T-helper 2 cell (primary cell): ENCODE measurements around the gene KCNIP2.

Source experiments
- DNase-seq, 5 experiments: peaks; one replicate each; pipeline versions ENCODE4 v3.0.0 to v3.0.0-alpha.2; 2012 to 2022
- total RNA-seq, 2 donors: gene quantifications; one replicate each; lab custom pipeline; 2026; lab: John Stamatoyannopoulos, UW

KCNIP2 gene
- total RNA-seq: 0.88 to 2.5 reads per million in 2 donors

DNA sequence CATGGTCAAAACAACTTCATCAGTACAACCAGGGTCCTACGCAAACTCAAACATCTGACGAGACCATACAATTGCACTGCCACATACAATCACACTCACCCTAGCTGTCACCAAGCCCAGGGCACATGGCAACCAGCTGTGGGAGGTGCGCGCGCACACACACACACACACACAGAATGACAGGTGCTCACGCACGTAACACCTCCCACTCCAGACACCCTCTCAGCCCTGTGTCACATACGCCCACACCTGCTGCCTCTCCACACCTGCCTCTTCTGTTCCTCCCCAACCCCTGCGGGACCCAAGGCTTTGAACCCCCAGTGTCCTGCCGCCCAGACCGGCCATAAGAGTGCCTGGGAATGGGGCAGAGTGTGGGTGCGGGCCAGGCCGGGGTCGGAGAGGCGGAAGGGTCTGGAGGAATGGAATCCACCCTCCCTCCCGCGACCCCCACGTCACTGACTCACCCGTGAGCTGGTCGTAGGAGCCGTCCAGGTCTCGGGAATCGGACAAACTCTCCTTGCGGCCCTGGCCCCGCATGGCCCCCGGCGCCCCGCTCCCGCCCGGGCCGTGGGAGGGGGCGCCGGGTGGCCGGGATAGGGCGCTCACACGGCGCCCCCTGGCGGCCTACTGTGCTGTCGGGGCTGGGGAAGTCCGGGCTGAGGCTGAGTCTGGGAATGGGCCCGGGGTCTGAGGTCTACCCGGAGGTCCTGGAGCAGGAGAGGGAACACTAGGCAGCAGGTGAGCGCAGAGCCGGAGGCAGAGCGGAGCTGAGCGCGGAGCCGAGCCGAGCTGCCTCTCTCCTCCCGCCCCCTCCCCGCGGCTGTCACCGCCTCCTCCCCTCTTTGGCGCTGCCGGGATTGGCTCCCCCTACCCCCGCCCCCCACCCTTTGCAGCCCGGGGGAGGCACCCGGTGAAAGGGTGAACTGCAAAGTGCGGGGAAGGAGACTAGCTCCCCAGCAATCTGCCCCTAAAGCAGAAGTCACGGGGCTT is at the start of gene KCNIP2:
Gene KCNIP2 (minus strand): TSS at position 769 of the 990 bp plus-strand sequence. CDS start 232 bp downstream, at position 537.
- DNase-seq: peak; percentile 43 to 67 (median 47)

DNA sequence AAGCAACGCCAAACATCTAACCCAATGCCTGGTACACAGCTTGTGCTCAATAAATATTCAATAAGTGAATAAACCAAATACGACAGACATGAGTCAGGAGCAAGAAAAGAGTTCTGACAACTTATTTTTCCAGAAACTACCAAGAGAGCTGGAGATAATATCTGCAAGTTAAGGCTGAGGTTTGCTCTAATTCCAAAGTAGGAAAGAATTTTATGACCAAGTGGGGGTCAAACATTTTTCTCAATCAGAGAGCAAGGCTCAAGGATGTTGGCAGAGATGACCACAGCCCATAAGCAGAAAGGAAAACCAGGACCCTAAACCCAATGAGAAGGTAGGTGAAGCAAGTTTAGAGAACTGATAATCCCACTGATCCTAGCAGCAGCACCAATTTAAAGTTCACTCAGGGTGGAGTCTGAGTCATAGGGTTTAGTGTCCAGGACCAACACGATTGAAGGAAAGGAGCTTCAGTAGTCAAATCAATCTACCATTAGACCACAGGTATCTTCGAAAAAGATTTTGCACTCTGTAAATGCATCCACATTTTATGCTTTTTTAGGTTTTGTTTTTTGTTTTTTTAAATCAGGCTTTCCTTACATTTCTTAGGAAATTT is 49.3 kb upstream of the KCNIP2 start:
- DNase-seq: no peak

DNA sequence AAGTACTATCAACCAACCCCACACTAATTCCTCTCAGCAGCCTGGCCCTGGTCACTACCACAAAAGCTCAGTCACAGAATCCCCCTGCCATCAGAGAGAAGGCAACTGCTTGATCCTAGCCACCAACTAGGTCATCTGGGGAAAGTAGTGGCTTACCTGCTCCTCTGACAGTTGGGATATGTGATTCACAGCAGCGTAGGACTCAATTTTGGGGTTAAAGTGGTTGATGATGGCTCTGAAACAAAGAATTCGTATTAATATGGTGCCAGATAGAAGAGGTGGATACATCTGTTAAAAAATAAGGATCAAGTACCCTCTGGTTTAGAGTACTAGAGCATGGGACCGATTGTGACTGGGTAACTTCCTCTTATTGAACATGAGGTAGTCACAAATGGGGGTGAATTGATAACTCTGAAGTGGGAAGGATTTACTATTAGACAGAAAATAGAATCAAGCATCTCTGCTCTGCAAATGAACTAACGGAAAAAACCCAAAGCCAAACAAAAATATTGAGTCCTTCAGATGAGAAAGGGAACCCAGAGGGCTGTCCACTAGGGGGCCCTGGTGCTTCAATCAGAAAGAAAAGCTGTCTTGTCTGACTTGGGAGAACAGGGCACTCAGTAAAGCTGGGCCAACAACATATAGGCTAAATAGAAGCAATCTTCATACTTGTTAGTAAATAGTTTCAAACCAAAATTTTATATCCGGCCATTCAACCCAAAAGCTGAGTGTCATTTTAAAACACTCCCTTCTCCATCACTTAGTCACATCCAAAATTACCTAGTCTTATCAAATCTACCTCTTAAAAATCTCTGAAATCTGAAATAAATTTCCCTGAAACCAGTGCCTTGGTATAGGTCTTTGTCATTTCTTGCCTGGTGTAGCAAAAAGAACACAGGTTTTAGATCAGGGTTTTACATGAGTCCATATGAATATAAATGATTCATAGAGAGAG is 45.9 kb upstream of the KCNIP2 start:
- peak; percentile 21 to 73 (median 43) for DNase-seq

DNA sequence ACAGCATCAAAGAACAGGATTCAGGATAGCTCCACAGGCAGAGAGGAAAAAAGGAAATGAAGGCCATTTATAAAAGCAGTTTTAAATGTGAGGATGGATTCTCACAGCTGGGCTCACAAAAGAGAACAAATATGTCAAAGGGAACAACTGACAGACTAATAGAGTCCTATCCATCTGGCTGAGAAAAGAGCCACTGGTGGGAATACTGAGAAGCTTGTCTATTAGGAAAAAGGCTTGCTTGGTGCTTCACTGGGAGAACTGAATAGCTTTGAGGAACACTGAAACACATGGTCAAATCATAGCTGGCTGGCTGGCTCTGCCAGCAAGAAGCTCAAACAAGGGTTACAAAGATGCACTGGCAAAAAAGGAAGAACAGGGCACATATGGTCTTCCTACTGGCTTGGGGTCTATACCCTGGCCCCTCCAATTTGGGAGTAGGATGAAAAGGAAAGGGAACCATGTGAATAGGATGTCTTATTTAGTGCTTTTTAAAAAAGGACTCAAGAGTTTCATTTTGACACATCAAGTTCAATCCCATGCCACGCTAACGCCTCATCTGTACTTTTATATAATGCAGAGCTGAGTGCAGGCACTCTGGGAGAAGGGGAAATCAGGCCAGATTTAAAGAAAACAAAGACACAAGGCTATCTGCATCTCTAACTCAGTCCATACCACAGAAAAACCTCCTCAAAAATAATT is 44.8 kb upstream of the KCNIP2 start:
- no peak for DNase-seq

DNA sequence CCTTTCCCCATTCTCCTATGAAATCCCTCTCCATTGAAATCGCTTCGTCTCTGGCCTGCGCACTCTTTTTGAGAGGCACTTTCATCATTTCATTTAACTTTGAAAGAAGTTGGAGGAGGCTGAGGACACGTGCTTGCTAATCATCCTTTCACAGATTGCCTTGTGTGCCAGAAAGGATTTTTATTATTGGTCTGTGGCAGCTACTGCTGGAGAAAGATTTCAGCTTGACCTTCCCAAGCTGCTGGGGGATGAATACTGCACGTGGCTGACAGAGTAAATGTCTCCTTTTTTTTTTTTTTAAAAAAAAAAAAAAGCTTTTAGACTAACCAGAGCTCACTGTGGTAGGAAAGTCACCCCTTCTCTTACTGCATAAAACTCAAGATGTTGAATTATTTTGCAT is 44.2 kb upstream of the KCNIP2 start:
- DNase-seq: no peak

DNA sequence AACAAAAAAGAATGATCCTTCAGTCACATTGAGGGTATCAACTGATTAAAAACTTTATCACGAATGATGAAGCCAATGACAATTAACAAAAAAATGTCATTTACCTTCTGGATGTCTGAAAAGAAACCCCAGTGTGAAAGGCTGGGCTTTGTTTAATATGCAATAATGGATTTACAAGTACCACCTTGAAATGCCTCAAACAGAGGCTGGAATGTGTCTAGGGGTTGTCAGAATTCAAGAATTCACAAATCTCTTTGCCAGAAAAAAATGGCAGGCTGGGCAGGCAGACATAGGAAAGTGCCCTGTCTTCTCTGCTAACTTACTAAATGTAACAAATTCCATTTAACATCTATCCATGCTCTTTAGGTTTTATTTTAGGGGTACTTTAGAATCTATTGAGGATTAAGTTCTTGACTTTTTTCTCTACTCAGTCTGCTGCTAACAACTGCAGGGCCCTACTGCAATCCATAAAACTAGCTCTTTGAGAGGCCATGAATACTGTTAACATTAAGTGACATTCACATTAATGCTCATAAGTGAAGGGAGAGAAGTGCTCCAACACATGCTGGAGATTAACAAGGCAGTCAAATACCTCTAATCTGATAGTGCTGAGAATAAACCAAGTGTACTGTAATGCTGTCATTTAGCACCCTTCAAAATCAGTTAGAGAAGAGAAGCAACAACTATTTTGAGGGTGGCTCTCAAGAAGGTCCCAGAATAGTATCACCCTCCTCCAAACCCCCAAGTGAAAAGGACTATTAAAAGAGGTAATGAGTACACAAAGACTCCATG is 43.1 kb upstream of the KCNIP2 start:
- no peak for DNase-seq

DNA sequence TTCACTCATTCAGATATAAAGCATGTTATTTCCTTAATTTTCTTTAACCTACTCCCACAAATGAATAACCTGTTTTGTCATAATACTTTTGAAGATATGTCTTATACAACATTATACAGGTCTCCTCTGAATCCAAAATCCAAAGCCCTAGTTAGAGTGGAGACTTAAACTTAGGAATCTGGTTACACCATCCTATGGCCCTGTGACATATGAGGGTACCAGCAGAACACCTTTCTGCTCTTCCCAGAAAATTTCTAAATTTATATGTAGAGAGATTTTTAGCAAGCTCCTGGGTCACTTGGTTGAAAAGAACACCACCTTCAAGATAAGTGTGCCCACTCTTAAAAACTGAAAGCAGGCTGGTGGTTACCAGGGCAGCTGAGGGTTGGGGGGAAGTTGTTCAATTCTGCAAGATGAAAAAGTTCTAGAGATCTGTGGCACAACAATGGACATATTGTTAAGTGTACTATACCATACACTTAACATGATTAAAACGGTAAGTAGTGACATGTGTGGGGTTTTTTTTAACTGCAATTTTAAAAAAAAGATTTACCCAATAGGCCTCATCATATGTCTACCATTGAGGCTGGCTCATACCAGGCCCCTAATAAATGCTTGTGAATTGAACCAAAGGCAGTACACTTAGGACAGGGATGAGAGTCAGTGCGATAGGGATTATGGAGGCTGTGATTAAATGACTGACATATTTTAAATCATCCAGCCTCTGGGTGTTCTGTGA is 37.6 kb upstream of the KCNIP2 start:
- DNase-seq: no peak

DNA sequence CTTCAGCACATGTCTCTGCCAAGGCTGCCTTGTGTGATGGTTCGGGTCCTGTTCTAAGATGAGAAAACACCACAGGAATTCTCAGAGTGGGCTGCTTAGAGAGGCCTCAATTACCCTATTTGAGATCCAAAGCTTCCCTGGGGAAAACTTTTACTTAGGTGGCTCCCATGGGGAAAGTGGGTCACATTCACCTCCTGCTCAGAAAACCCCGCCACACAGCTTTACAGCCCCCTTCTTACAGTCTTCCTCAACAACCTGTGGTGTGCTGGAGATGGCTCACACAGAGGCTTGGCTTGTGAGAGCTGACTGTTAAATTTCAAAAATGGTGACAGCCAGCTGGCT is 36.6 kb upstream of the KCNIP2 start:
- DNase-seq: no peak

DNA sequence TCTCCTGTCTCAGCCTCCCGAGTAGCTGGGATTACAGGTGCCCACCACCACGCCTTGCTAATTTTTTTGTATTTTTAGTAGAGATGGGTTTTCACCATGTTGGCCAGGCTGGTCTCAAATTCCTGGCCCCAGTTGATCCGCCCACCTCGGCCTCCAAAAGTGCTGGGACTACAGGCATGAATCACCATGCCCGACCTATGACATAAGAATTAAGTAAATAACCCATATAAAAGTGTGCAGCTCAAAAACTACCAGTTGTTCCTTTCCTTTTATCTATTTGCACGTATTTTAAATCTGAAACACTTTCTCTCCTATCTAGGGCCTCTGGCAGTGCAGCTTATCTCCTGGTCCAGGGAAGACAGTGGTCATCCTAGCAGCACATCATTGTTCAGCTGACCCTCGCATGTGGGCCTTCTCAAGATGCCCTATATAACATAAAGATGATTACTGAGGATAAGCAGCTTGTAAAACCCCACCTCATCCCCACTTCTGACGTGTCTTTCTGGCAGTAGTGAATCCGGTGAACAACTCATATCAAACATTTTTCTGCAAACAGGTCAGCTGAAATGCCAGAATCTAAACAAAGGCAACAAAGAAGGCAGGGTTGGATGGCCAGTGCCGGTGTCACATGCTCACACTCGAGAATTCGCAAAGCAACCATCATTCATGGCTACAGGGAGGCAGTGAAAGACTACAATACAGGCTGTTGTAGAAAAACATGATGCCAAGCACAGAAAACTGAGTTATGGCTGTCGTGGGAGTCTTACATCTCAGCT is 36.0 kb upstream of the KCNIP2 start:
- DNase-seq: no peak

DNA sequence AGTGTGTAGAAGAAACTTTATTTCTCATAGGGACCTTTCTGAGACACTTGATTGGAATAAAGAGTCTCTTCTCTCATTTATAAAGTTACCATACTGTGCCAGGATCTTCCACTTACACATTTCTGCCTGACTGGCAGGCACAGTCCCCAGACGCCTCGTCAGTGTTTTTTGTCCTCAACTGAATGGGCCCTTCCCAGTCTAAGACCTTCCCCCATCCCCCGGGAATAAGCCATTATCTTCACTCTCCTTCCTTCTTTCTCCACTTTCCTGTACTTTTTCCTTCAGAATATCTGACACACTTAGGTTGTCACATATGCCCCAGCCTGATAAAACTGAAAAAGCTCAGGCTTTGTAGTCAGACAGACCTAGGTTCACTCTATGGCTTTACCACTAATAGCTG is 35.3 kb upstream of the KCNIP2 start:
- DNase-seq: no peak

DNA sequence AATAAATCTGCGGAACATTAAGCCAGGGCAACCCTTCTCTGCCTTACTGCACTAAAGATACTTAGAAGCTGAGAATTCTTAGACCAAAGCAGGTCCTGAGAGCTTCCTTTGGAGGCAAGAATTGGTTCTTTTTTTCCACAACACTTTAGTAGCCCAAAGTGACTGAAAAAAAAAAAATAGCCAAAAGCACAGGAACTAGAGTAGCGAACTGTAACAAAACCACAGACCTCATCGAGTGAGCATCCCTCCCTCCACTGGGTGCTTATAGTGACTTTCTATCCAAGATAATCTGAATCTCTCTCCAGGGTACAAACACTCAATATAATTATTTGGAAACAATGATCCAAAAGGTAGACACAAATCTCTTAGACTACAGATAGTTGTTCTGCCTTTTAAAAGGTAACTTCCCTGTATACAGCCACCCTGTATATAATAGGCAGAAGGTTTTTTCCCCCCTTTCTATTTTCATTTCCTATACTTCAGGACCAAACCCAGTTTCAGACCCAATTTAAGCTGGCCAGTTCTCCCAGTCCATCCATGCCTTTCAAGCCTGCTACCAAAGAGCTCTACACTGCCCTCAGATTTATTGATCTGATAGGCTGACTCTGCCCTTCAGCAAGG is 31.6 kb upstream of the KCNIP2 start:
- peak in 1 of 5 experiments; percentile 42 for DNase-seq

DNA sequence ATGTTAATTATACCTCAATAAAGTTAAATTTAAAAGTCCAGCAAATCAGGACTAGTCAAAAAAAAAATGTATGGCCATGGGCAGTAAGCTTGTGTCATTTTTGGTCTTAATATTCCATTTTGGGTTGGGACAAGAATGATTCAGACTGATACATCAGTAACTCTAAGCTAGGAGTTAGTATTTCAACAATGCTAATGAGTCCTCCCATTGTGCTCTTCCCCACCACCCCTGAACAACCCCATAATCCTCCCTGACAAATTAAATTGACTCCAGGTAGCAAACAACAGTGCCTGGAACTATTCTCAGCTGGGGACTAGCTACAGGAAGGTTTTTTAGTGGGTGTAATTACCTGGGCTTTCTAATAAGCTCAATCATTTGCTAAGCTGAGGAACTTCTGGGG is 30.7 kb upstream of the KCNIP2 start:
- no peak for DNase-seq

DNA sequence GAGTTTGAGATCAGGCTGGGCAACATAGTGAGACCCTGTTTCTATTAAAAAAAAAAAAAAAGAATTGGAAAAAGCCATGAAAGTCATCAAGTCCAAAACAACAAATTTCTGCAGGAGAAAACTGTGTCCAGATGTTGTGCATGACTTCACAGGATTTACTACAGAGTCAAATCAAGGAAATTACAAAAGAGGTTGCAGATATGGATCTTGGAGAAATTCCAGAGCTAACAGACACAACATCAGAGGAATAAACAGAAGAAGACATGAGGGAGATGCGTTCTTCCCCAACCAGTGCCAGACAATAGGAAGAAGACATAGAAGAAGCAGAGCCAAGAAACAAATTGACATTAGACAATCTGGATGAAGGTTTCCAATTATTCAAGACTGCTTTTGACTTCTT is 24.3 kb upstream of the KCNIP2 start:
- no peak for DNase-seq

DNA sequence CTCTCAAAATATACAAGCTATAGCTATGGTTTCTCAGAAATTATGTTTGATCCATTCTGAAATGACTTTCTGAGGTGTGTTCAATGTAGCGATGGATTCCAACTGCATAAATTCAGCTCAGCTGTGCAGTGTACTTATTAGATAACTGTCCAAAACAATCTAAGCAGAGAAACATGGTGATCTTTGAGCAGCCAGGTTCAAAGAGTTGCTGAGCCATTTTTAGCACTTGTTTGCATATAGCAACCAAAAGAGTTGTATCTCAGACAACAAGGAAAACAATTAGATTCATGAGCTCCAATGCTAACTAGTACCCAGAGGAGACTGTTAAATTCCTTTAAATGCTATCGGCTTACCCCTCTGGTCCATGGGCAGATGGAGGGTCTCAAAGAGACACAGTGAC is 15.9 kb upstream of the KCNIP2 start:
- DNase-seq: no peak

DNA sequence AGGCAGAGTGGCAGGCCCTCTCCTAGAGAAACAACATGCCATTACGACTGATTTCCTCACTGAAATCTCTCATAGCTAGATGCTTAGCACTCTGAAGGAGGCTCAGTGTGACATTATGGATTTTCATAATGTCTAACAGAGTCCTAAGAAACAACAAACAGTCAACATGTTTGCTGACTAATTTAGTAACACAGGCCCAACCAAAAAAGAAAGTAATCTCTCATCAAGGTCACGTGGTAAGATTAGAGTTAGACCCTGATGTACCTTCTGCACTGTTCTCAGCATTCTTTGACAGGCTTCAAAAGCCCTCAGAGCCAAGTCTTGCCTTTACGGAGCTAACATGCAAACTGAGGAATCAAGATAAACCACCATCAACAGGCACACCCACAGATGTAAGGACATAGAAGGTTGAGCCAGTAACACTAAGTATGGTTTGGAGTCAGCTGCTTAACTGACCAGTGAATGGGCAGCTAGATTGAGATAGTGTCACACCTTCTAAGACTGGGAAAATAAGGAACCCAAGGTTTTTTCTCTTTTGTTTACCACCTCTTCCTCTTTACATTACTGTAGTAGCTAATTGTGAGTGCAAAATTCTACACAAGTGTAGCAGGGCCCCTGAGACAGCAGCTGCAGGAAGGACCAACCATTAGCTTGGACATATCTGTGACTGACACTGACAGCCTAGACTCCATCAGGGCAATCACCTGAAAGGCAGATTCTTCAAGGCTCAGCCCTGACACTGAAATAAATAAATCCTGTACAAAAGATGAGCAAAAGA is 15.3 kb upstream of the KCNIP2 start:
- DNase-seq: peak in 1 of 5 experiments; percentile 86

DNA sequence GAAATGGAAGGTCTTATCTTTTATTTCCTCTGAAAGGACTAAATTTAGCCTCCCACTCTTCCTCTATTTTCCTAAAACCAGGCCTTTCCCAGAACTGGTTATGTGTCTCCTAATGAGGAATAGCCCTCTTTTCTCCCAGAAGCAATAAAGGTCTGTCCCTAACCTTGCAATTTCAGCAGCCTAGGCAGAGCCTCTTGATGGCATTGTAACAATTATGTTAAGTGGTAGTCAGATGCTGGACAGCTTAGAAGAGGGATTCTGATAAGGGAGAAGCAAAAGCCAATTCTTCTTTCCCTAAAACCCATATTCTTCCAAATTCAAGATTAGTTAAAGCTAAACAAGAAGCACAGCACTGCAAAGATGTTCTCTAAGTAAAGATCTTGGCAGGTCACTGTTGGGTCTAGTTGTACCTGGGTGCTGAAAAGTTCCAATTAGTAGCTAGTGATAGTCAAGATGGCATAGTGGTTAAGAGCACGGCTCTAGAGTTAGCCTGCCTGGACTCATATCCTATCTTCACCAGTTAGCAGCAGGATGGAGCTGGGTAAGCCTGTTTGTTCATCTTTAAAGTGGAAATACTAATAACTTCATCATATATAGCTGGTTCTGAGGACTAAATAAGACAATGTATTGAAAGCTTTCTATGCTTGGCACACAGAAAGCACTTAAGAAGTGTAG is 14.3 kb upstream of the KCNIP2 start:
- no peak for DNase-seq

DNA sequence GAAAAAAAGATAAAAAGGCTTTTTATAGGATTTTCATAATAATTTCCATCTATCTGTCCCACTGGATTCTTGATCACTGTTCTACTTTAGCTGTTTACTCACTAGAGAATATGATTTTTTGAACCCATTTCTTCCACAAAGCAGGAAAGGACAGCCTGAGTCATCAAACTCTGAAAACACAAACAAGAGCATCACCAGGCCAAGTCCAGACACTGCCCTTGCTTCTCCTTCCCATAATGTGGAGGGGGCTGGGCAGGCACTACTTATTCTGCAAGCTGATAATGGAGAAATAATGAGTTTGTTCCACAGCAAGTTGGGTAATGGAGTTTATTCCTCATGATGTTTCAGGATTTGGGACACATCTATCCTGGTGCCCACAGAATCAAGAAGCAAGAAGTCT is 13.0 kb upstream of the KCNIP2 start:
- DNase-seq: no peak
